Left ventricle myocardium superior (tissue), 1 donor: ENCODE measurements around the gene FIBP. TPM values are rescaled to one million over a fixed set of nuclear protein-coding genes. Genes with fewer than 3 reads are reported as not detected.
"Not testable (repeated sequence)": the region's sequence is repeated elsewhere in the genome, so short reads cannot be mapped to it uniquely, and the experiment has no call there.

Experiments used
- ATAC-seq: fragments of 200-7000 bp; cut with Tn5 transposase; one replicate; pipeline ENCODE4 v1.9.1; 2020; ENCODE audit warnings: mild to moderate bottlenecking, moderate library complexity
- DNase-seq: peaks from one replicate; pipeline ENCODE4 v3.0.0-alpha.2; 2020
- intact Hi-C: fragments of 100-400 bp; cut with micrococcal nuclease; formaldehyde crosslinking; loops from one replicate; pipeline ENCODE4 v1.11.0; 2022
- total RNA-seq: library from RNA; stranded (reverse); fragmentation: NEBNext Ultra II Directional; extraction: Animal tissue kit (Norgen Biotek cat#: 25700); gene quantifications from one replicate; pipeline ENCODE4 v1.2.1, GENCODE V29; 2021
- donor health status: DM: no; HTN: yes; CAD: no; lungs with severe emphysema.

FIBP gene
- total RNA-seq, 1 donor from 2014 or later: 44.9 TPM

DNA sequence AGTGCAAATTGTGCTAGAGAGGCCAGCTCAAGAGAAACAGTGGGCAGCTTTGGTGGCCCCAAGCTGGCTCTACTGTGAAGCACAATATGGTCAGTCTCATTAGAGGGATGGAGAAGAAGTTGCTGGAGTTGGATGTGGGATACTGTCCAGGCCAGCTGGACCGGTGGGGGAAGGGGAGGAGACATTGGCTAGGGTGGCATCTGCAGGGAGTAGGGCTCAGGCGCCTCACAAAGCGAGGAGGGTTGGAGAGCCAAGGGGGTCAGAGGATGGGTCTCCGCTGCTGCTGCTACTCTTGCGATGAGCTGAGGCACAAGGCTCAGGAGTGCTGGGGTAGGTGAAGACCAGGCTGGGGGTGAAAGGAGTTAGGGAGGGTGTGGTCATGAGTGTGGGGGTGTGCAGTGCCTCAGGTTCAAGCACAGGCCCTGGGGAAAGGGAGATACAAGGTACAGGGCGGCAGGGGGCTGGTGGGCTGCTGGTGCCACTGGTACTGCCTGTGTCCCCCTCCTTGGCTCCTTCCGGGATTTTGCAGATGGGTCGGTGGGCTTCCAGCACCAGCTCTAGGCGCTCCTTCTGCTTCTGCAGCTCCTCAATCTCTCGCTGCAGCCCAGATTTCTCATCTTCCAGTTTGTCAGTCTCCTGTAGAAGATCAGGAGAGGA, 4.5 kb upstream of the FIBP start:
- peak; percentile 33 for DNase-seq
- intact Hi-C loops: no loop called here
- ATAC-seq: no peak

DNA sequence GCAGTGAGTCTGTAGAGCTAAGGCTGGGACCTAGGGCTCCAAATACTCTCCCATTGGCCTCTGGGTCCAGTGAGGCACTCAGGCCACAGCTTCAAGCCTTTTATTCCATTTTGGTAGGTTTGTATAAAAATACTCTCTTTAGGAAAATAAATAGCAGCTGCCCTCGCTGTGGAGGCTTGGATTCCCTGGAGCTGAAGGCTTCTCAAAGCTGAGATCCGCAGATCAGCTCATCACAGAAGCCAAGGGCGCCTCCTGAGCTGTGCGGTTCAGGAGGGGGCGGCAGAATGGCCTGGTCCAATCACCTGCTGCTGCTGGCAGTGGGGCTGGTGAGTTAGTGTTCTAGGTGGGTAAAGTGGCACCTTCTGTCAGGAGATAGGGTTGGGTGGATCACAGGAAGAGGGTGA, 3.9 kb upstream of the FIBP start:
- DNase-seq: peak; percentile 22
- intact Hi-C loops, ATAC-seq: not testable (repeated sequence)

DNA sequence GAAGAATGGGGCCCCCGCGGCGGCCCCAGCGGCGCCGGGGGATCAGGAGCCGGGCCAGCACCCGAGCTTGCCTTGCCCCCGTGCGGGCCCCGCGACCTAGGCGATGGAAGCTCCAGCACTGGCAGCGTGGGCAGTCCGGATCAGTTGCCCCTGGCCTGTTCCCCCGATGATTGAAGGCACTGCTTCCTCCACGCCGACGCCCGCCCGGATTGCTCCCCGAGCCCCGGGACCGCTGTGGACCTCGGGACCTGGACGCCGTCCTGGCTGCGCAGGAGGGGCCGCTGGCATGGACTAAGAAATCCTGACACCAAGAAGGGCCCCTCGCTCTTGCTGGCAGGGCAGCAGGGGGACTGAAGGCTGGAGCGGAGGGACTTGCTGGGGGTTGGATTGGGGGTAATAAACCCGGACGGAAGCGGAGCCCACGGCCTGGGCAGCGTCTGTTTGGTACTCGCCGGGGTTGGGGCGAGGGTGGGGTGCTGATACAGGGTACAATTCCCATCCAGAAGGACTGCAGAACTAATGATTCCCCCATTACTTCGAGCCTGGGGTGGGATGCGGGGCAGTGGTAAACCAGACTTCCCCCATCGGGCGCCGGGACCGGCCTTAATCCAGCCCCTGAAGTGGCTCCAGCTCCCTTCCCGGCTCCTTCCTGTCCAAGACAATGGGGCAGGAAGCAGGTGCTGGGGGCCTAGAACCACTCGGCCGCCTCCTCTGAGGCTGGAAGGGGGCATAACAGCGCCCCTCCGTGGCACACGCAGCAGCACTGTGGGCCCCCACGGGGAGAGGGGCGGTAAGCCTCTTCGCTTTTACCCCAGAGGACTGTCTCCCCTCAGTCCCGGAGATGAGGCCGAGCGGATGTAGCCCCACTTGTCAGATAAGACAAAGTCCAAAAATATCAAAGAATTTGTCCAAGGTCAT, 3.2 kb upstream of the FIBP start:
- intact Hi-C loops: no loop called here
- ATAC-seq (peak; percentile 3), DNase-seq (peak; percentile 73)

DNA sequence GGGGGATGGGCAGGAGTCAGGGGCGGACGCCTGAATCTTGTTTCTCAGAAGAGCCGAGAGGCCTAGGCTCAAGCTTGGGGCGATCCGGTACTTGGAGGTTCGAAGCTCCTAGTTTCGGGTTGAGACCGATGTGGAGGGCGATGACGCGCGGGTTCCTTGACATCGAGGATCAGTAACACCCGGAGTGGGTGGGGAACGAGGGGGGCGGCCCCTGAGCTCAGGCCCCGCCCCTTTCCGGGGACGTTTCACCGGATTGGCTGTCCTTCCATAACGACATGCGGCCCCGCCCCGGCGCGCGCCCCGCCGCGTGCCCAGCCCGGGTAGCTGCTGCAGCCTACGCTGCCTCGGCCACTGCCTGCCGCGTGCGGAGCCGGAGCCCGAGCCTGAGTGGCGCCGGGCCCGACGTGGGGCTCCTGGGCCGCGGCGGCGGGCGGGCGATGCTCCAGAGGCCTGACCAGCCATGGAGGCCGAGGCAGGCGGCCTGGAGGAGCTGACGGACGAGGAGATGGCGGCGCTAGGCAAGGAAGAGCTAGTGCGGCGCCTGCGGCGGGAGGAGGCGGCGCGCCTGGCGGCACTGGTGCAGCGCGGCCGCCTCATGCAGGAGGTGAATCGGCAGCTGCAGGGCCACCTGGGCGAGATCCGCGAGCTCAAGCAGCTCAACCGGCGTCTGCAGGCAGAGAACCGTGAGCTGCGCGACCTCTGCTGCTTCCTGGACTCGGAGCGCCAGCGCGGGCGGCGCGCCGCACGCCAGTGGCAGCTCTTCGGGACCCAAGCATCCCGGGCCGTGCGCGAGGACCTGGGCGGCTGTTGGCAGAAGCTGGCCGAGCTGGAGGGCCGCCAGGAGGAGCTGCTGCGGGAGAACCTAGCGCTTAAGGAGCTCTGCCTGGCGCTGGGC, 2.3 kb upstream of the FIBP start, which contains the start of gene CCDC85B:
Gene CCDC85B (plus strand): TSS at position 350 of the 895 bp plus-strand sequence. CDS start 111 bp downstream, at position 461.
- ATAC-seq: peak; percentile 81
- DNase-seq: peak; percentile 100
- intact Hi-C loops: no loop called here

DNA sequence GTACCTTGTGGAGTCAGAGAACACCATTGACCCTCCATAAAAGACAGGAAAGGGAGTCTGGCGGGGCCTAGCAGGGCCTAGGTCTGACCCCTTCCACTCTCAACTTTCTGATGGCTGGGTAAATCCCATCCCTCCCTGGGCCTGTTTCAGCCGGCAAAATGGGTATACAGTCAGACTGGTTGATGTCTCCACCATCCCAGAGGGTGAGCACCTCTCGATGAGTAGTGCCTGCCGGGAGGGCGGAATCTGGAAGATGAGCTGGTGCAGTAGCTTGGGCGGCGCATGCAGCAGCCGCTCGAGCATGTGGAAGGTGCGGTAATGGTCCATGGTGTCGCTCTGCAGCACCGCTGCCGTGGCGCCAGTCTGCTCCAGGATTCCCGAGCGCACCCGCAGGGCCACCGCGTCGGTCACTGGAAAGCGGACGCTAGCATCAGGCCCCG, 528 bp downstream of the FIBP start:
- intact Hi-C loops: loop anchor here (10.0 kb wide), 1 partner anchor 97 kb away; no protein-coding TSS in a partner anchor
- DNase-seq (no peak), ATAC-seq (no peak)

DNA sequence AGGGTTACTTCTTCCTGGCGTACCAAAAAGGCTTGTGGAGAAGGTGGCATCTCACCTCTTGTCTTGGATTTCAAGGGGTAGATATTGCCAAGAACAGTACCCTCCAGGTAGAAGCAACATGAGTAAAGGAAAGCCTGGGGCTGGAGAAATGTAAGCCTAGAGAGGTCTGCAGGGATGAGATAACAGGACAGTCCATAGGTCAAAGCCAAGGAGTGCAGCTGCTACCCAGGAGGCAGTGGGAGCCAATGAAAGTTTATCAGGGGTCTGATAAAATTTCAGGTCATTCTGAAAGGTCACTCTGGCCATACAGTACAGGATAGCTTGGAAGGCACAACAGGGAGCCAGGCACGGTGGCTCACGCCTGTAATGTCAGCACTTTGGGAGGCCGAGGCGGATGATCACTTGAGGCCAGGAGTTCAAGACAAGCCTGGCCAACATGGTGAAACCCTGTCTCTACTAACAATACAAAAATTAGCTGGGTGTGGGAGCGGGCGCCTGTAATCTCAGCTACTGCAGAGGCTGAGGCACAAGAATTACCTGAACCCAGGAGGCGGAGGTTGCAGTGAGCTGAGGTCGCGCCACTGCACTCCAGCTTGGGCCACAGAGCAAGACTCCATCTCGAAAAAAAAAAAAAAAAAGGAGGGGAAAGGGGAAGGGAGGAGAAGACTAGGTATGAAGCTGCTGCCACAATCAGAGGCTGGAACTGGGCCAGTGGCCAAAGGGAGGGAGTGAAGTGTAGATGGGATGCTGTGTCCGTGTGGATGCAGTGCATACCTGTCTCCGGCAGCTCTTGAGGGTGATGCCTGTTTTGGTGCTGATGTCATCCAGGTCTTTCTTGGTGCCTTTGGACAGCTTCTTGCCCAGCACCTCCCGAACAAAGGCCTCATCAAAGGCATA, 1.2 kb downstream of the FIBP start:
- ATAC-seq: no peak
- peak; percentile 37 for DNase-seq
- intact Hi-C loops: loop anchor here (10.0 kb wide), 1 partner anchor 98 kb away; no protein-coding TSS in a partner anchor

DNA sequence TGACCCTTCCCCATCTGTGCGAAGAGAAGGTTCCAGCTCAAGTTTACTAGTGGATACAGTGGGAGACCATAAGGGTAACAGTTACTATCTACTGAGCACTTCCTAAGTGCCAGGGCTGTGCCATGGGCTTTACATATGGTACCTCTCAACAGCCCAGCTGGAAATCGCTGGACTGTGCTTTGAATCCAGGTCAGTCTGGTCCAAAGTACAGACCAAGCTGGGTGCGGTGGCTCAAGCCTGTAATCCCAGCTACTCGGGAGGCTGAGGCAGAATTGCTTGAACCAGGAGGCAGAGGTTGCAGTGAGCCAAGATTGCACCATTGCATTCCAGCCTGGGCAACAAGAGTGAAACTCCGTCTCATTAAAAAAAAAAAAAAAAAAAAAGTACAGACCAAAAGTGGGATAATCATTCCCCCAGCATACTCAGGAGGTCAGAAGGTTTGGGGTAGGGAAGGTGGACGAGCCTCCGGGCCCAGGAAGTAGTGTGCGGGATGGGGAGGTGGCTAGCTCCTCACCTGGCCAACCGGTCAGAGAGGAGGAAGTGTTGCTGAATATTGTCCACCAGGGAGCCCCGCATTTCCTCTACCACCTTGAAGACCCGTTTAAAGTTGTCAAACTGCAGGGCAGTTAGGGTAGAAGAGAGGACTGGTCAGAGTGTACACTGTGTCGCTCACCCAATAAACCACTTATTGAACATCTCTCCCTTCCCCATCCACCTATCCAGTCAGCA, 2.3 kb downstream of the FIBP start:
- ATAC-seq: no peak
- intact Hi-C loops: loop anchor here (10.0 kb wide), 1 partner anchor 99 kb away; no protein-coding TSS in a partner anchor
- peak; percentile 9 for DNase-seq

DNA sequence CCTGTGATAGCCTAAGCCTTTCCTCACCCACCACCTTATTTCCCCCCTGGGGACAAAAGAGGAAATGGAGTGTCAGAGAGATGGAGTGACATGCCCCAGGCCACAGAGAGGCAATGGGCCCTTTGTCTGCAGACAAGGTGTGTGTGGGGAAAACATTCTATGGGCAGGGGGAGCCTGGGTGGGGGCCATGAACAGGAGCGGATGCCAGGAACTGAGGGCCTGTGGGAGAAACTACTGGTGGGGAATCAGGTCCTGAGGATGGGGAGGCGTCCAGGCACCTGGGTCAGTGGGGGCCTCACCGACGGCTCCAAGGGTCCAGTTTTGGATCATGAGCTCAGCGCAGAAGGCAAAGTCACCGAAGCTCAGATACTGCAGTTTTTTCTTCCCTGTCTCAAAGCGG, 3.0 kb downstream of the FIBP start:
- intact Hi-C loops: loop anchor here (10.0 kb wide), 1 partner anchor 100 kb away; no protein-coding TSS in a partner anchor
- ATAC-seq (no peak), DNase-seq (peak; percentile 24)

DNA sequence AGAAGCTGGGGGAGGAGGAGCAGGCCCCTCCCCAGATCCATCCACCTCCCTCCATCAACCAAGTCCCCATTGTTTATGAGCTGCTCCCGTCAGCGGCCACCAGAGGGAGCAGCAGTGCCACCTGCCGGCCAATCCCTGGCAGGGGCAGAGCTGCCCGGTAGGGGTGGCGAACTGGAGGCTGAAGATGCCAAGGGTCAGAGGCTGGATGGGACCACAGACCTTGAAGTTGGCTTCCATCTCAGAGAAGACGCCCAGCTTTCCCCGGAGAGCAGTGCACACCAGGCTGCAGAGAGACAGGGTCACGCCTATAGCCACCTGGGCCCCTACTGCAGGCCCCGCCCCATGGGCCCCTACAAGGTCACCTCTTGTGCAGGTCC, 3.6 kb downstream of the FIBP start:
- DNase-seq (peak; percentile 85), ATAC-seq (peak; percentile 27)
- intact Hi-C loops: loop anchor here (10.0 kb wide), 1 partner anchor 100 kb away; no protein-coding TSS in a partner anchor

DNA sequence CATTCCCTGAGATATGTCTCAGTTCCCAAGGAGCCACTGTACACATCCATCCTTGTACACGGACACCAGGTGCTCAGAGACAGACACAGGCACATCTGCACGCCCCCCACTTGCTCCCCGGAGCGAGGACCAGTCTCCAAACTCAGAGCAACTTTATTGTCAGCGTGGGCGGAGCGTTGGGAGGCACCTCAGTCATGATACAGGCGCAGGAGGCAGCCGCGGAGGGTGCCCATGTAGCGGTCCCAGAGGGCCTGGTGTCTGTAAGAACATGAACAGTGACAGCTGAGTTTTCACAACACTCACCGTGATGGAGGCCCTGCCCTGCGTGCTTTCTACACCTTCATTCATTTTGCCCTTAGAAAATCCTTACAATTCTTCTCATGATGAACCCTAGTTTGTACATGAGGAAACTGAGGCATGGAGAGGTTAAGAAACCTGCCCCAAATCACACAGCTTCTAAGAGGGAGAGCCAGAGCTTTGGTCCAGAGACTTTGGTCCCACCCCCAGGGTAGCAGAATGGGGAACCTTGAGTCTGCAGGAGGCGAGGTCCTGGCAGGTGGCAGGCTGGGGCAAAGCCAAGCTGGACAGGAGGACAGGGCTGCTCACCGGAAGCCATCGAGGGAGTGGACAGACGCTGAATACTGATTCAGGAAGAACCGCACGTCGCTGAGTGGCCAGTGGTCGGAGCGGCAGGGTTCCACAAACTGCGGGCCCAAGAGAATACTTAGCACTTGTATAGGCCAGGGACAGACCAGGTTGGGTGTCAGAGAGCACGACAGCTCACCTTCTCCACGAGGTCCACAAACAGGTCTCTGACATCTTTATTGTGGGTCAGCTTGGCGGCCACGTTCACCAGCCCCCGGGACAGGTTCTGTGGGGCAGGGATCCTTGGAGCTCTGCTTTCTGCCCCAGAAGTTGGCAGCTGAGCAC, 4.2 kb downstream of the FIBP start:
- no peak for ATAC-seq
- DNase-seq: peak; percentile 25
- intact Hi-C loops: loop anchor here (10.0 kb wide), 1 partner anchor 101 kb away; no protein-coding TSS in a partner anchor

DNA sequence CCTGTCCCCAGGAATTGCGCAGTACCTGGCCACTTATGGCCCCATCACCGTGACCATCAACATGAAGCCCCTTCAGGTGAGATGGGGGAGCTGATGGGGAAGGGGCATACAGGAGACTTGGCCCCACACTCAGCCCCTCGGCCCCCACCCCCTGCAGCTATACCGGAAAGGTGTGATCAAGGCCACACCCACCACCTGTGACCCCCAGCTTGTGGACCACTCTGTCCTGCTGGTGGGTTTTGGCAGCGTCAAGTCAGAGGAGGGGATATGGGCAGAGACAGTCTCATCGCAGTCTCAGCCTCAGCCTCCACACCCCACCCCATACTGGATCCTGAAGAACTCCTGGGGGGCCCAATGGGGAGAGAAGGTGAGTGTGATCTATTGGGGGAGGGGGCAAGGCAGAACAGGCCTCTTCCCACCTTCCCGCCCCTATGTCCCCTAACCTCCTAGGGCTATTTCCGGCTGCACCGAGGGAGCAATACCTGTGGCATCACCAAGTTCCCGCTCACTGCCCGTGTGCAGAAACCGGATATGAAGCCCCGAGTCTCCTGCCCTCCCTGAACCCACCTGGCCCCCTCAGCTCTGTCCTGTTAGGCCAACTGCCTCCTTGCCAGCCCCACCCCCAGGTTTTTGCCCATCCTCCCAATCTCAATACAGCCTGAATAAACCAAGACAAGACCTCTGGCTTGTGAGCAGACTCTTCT, 5.1 kb downstream of the FIBP start:
- DNase-seq: peak; percentile 30
- ATAC-seq: no peak
- intact Hi-C loops: loop anchor here (10.0 kb wide), 1 partner anchor 102 kb away; no protein-coding TSS in a partner anchor

DNA sequence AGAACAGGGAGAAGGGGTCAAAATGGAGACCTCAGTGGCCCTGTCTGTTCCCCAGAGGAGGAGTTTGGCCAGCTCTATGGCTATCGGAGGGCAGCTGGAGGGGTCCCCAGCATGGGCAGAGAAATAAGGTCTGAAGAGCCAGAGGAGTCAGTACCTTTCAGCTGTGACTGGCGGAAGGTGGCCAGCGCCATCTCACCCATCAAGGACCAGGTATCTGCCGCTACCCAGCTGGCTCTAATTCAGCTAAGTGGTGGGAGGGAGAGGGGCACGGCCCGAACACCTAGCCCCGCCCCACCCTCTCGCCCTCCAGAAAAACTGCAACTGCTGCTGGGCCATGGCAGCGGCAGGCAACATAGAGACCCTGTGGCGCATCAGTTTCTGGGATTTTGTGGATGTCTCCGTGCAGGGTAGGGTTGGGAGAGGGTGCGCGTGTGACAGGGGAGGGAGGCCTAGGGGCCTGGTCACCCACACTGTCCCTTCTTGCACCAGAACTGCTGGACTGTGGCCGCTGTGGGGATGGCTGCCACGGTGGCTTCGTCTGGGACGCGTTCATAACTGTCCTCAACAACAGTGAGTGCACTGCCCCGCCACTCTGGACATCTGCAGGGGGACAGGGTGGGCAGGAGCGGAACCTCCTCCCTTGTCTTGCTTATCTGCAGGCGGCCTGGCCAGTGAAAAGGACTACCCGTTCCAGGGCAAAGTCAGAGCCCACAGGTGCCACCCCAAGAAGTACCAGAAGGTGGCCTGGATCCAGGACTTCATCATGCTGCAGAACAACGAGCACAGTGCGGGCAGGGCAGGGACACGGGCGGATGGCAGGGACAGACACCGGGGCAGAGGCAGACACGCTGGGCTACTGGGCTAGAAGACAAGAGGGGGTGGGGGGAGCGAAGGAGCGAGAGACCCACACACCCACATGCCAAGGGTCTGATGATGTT, 5.9 kb downstream of the FIBP start:
- intact Hi-C loops: loop anchor here (10.0 kb wide), 1 partner anchor 102 kb away; no protein-coding TSS in a partner anchor
- ATAC-seq (no peak), DNase-seq (peak; percentile 21)

DNA sequence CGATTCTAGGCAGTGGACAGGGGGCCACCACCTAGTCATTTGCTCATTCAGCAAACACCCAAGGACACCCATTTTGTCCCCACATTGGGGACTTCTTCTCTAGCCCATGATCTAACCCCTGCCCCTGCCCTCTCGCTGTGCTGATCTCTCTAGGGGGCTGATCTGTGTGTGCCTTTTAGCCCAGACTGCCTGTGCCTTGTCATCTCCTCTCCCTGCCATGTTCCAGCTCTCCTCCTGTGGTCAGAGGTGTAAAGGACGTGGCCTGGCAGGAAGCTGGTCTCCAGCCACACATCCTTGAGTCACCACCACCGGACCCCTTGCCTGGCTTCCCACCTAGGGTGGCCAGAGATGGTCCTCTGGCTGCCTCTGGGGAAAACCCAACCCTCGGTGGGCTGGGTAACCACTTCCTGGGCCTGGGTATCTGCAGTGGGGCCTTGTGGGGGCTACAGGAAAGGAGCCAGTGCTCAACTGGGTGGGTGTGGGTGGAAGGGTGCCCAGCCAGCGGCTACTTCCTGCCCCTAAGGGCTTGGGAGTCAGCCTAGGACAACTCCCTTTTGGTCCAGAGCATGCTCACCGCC, 7.3 kb downstream of the FIBP start:
- intact Hi-C loops: loop anchor here (10.0 kb wide), 1 partner anchor 104 kb away; no protein-coding TSS in a partner anchor
- DNase-seq: peak; percentile 20
- no peak for ATAC-seq

DNA sequence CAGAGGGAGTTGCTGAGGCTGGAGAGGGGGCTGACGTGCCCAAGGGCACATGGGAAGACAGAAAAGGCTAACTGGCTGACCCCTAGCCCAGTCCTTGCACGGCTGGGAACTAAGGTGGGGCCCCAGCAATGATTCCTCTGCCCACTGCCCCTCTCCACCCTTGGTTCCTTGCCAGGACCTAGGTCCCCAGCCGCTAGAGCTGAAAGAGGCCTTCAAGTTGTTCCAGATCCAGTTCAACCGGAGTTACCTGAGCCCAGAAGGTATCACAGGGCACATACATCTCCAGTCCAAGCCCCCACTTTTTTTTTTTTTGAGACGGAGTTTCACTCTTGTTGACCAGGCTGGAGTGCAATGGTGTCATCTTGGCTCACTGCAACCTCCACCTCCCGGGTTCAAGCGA, 8.2 kb downstream of the FIBP start:
- ATAC-seq: no peak
- intact Hi-C loops: loop anchor here (10.0 kb wide), 1 partner anchor 105 kb away; no protein-coding TSS in a partner anchor
- DNase-seq: peak; percentile 14
